NCI-H345 (cell line): ENCODE data around the gene SDF2L1.
"Not testable (repeated sequence)": the region's sequence is repeated elsewhere in the genome, so short reads cannot be mapped to it uniquely, and the experiment has no call there.

ENCODE experiments used
- DNase-seq: peaks from one replicate; lab custom pipeline; 2025; lab: John Stamatoyannopoulos, UW

The SDF2L1 gene

GRCh38 chr22:21636629-21637218 lies 5.4 kb upstream of the SDF2L1 start:
- no peak for DNase-seq

DNA sequence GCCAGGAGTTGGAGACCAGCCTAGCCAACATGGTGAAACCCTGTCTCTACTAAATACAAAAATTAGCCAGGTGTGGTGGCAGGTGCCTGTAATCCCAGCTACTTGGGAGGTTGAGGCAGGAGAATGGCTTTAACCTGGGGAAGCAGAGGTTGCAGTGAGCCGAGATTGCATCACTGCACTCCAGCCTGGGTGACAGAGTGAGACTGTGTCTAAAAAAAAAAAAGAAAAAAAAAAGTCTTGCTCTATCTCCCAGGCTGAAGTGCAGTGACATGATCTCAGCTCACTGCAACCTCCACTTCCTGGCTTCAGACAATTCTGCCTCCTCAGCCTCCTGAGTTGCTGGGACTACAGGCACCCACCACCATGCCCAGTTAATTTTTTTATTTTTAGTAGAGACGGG lies 4.7 kb upstream of the SDF2L1 start:
- not testable (repeated sequence) for DNase-seq

GRCh38 chr22:21639359-21639758 lies 2.7 kb upstream of the SDF2L1 start:
- DNase-seq, result no peak

DNA sequence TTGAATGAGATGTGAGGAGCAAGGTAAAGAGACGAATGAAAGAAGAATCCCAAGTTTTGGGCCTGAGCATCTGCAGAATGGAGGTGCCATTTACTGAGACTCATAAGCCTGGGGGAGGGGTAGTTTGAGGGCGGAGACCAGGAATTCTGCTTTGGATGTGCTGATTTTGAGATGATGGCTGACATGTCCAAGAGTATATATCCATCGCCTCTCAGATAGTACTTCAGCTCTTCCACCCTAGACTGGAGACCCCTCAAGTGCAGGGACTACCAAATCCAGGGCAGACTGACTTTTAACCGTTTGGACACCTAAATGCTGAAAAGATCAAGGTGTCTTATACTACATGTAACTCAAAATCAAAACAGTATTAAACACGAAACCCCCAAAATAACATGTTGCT lies 1.3 kb upstream of the SDF2L1 start:
- DNase-seq, result no peak

DNA sequence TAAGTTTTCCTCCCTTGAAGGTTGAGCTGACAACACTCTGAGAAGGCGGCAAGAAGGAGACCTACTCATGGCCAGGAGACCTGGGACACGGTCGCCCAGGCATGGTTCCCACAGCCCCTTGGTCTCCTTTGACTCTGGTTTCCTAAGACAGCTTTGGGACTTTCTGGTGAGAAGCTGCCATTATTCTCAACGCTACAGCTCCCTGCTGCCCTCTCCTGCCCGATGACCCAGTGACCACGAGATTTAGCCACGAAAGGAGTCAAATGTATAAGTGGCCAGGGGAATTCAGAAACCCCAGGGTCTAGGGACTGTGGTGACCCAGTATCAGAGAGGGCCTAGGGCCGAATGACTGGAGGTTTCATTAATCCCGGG lies 699 bp upstream of the SDF2L1 start:
- no peak for DNase-seq

DNA sequence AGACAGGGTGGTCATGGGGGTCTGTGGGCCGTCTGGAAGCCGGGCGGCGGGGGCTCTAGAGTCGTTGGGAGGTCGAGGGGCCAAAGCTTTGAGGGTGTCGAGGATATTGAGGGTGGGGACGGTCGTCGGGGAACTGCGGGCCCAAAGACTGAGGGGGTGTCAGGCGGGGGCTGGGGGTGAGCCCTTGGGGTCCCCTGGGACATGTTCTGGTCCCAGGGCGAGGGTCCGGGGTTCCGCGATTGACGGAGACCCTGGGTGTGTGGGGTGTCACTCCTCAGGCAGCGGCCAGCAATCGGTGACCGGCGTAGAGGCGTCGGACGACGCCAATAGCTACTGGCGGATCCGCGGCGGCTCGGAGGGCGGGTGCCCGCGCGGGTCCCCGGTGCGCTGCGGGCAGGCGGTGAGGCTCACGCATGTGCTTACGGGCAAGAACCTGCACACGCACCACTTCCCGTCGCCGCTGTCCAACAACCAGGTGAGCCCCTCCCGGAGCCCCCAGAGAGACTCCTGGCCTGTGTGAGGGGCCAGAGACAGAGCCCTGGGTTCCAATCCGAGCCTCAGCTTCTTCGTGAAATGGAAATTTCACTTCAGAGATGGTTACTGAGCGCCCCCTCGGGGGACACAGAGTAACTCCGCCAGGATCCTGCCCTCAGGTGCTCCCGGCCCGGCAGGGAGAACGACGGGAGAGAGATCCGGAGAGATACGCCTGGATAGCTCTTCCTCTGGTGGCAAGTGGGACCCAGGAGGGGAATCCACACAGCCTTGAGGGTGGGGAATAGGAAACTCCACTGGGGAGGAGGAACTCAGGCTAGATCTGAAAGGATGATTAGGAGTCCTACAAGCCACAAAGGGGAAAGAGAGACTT lies 714 bp downstream of the SDF2L1 start:
- peak; percentile 63 for DNase-seq

DNA sequence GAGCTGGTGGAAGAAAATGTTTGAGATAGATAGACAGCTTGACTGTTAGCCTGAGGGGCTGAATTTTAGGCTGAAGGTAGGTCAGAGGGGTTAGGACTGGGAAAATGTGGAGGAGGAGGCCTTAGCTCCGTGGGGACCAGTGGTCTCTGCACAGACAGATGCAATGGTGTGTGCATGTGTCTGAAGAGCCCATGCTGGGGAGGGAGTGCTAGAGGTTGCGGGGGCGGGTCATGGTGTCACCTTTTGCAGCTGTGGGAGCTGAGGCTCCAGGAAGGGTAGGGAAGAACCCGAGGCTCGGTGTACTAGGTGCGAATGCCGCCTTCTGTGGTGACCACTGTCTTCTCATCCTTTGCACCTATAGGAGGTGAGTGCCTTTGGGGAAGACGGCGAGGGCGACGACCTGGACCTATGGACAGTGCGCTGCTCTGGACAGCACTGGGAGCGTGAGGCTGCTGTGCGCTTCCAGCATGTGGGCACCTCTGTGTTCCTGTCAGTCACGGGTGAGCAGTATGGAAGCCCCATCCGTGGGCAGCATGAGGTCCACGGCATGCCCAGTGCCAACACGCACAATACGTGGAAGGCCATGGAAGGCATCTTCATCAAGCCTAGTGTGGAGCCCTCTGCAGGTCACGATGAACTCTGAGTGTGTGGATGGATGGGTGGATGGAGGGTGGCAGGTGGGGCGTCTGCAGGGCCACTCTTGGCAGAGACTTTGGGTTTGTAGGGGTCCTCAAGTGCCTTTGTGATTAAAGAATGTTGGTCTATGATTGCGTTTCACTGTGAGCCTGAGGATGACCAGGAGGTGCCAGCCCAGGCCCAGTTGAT lies 1.6 kb downstream of the SDF2L1 start:
- DNase-seq, result no peak

DNA sequence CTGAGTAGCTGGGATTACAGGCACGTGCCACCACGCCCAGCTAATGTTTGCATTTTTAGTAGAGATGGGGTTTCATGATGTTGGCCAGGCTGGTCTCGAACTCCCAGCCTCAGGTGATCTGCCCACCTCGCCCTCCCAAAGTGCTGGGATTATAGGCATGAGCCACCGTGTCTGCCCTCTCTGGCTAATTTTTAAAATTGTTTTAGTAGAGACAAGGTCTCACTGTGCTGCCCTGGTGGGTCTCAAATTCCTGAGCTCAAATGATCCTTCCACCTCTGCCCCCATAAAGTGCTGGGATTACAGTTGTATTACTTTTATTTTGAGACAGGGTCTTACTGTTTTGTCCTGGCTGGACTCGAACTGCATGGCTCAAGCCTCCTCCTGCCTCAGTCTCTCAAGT lies 3.4 kb downstream of the SDF2L1 start:
- not testable (repeated sequence) for DNase-seq

GRCh38 chr22:21646608-21647590 lies 4.8 kb downstream of the SDF2L1 start:
- peak; percentile 74 for DNase-seq

DNA sequence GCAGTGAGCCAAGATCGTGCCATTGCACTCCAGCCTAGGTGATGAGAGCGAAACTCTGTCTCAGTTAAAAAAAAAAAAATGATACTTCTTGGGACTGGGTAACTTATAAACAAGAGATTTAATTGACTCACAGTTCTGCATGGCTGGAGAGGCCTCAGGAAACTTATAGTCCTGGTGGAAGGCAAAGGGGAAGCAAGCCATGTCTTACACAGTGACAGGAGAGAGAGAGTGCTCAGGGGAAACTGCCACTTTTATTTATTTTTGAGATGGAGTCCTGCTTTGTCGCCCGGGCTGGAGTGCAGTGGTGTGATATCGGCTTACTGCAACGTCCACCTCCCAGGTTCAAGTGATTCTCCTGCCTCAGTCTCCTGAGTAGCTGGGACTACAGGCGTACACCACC lies 8.2 kb downstream of the SDF2L1 start:
- no peak for DNase-seq

GRCh38 chr22:21650823-21651520 lies 8.9 kb downstream of the SDF2L1 start:
- DNase-seq, result peak; percentile 59

GRCh38 chr22:21651521-21652009 lies 9.5 kb downstream of the SDF2L1 start:
- no peak for DNase-seq

GRCh38 chr22:21652010-21652546 lies 10.0 kb downstream of the SDF2L1 start:
- DNase-seq, result peak; percentile 90

- DNase-seq, result no peak
Measured at GRCh38 chr22:21652547-21653545, 10.7 kb downstream of the SDF2L1 start.

DNA sequence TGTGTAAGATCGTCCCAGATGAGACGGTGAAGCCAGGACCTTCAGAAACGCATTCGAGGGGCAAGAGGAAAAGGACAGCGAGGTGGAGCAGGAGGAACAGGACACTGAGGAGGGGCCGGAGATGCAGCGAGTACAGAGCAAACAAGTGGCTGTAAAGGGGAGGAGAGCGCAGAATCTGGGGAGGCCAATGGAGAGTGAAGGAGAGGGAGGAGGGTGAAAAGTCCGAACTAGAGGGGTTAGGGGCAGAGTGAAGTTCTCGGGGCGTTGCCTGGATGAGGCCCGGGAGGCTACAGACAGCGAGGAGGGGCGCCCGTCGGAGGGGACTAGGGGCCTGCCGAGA lies 14.9 kb downstream of the SDF2L1 start:
- DNase-seq, result no peak

DNA sequence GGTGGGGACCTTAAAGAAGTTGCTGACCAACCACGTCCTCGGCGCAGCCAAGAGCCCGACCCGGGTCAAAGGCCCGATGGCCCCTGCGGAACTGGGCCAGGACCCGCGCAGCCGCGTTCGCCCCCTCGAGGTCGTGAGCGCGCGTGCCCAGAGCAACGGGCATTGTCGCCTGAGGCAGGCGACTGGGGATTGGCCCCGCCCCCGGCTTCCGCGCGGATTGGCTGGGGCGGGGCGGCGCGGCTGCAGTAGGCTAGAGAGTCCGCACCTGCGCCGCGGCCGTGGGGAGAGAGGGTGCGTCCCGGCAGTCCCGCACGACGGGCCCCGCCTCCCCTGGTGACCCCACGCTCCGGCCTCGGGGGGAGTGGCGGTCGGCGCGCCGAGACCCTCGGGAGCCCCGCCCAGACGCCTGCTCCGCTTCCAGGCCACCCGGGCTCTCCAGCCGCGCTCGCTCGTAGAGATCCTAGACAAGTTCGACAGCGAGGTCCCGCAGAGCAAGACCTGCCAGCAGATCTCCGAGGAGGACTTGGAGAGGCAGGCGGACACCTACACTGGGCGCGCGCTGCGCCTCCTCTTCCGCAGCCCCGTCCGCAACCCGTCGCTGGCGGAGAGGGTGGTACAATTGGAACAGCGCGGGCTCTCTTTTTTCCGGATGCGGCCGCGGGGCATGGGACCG lies 15.4 kb downstream of the SDF2L1 start:
- DNase-seq, result peak; percentile 87

DNA sequence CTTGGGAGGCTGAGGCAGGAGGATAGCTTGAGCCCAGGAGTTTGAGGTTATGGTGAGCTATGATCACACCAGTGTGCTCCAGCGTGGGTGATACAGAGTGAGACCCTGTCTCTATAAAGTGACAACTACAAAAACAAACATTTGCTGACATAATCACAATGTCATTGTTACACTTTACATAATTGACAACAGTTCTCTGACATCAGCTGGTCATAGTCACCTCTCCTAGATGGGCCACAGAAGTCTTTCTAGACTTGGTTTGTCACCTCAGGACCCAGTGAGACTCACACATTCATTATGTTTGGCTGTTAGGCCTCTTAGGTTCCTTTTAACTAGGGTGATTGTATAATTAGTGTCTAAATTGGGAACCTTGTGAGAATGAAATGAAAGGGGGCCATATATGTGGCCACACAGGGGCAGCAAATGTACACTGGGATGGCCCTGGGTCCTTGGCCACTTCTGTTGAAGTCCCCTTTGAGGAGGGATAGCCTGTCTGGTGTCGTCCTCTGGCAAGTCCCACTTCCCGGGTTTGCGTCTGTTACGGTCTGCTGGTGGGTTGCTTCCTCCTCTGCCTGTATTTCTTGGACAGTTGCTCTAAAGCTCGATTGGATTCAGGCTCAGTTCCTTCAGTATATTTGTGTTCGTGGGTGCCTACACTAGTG lies 17.9 kb downstream of the SDF2L1 start:
- DNase-seq, result no peak

DNA sequence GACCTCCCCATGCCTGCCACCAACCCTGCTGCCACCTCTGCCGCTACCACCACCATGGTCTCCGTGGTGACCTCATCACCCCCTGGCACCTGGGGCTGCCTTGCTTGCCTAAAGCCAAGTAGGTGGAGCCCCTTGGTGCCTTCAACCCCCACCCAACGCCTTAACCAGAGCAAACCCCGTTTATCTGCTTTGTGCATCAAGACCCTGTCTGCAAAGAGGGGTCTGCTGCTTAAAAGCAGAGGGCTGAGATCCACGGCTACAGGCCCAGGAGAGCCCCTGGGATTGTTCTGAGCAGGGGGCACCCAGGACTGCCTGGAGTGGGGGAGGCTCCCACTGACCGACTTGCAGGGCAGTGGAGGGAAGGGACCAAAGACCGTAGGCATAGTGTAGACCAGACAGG lies 18.8 kb downstream of the SDF2L1 start:
- no peak for DNase-seq
